ENCODE results near the gene LTB4R2. TPM values are rescaled to one million over a fixed set of nuclear protein-coding genes. Genes with fewer than 3 reads are reported as not detected.

The LTB4R2 gene
- total RNA-seq, 4 donors from 2014 or later, result 2.0 to 11.9 (median 6.4) TPM

GRCh38 chr14:24278424-24278823, 31.5 kb upstream of the LTB4R2 start:
- TF ChIP-seq, protein P1, sequence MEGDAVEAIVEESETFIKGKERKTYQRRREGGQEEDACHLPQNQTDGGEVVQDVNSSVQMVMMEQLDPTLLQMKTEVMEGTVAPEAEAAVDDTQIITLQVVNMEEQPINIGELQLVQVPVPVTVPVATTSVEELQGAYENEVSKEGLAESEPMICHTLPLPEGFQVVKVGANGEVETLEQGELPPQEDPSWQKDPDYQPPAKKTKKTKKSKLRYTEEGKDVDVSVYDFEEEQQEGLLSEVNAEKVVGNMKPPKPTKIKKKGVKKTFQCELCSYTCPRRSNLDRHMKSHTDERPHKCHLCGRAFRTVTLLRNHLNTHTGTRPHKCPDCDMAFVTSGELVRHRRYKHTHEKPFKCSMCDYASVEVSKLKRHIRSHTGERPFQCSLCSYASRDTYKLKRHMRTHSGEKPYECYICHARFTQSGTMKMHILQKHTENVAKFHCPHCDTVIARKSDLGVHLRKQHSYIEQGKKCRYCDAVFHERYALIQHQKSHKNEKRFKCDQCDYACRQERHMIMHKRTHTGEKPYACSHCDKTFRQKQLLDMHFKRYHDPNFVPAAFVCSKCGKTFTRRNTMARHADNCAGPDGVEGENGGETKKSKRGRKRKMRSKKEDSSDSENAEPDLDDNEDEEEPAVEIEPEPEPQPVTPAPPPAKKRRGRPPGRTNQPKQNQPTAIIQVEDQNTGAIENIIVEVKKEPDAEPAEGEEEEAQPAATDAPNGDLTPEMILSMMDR (IDR thresholded peaks at IDR 0.05; ENCODE audit: low read depth), result no peak

DNA sequence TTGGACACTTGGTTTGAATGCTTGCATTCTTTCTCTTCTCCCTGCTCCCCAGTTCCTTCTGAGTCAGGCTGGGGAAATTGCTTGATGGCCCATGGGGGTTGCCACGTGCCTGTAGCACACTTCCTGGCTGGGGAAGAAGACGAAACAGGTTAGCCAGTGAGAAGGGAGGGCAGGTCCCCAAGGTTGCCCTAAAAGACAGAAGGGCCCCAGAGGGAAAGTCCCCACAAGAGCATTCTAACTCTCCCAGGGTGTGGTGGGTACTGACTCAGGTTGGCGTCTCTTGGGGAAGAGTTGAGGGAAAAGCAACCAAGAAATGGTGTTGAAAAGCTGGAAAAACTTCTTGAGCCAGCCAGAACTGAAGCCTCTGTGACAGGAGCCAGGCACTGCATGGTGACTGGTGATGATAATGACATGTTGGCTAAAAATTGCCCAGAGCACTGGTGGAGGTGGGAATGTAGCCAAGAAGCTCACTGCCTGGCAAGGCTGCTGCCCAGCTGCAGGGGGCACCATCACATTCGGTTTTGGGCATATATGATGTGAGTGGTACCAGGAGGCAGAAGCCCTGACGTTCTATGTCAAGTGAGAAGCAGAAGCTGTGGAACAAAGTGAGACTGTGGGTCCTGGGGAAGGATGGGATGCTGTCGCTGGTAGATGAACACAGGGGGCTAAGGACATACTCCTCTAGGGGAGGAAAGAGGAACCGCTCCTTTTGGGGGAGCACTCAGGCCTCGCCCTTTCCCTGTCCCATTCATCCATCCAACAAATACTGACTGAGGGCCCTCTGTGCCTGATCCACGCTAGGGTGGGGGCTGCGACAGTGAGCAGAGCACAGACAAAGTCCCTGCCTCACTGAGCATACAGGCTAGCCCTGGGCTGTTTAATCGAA, 30.4 kb upstream of the LTB4R2 start:
- TF ChIP-seq, protein P1 (IDR thresholded peaks at IDR 0.05; ENCODE audit: low read depth), result no peak

- TF ChIP-seq, protein P1 (IDR thresholded peaks at IDR 0.05; ENCODE audit: low read depth), result no peak
Observed at GRCh38 chr14:24280797-24281460, 29.0 kb upstream of the LTB4R2 start.

GRCh38 chr14:24281636-24282035, 28.3 kb upstream of the LTB4R2 start:
- TF ChIP-seq, protein P1 (IDR thresholded peaks at IDR 0.05; ENCODE audit: low read depth), result no peak

GRCh38 chr14:24282736-24283135, 27.2 kb upstream of the LTB4R2 start:
- TF ChIP-seq, protein P1 (IDR thresholded peaks at IDR 0.05; ENCODE audit: low read depth), result no peak

DNA sequence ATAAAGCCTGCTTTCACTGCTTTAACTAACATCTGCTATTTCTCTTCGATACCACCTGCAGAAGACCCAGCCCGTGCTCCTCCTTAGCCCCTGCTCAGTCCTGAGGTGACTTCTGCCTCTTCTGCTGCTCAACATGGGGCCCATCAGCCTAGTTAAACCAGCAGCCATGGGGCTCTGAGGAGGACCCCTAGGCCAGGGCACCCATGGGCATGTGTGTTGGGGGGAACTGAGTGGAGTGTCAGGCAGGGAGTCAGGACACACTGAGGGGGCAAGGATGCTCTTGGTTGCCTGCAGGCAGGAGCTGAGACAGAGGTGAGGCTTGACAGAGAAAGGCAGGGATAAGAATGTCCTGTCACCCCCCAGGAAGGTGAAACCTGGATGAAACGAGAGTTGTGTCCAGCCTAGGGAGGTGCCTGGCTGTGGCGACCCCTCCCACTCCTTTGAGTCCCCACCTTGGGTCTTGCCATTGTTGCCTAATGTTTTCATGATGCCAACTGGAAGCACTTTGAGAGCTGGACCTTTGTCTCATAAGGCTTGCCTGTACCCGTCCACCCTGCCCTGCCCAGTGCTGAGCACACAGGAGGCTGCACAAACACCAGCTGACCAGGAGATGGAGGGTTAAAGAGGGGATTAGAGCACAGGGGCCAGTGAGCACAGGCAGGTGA, 26.0 kb upstream of the LTB4R2 start:
- TF ChIP-seq, protein P1 (IDR thresholded peaks at IDR 0.05; ENCODE audit: low read depth), result no peak
